ENCODE measurements around the gene RAX2. TPM values are rescaled to one million over a fixed set of nuclear protein-coding genes. Genes with fewer than 3 reads are reported as not detected.

Gene RAX2
- polyA plus RNA-seq, 1 of the 3 experiments (the other 2 are of a cell fraction): not detected

GRCh38 chr19:3804429-3804828, 32.4 kb upstream of the RAX2 start:
- no peaks in the 10 kb centered on the region for H4K20me1 ChIP-seq (ENCODE audit: insufficient read depth)
- no peak overlapping the region for H3K27ac ChIP-seq (ENCODE audit: low read depth in 2 of 2, low read length in 1 of 2)
- no peaks in the 10 kb centered on the region for H3K9me2 ChIP-seq
- TF ChIP-seq IRF3 (IDR thresholded peaks at IDR 0.05; ENCODE audit: low read depth, low read length) (no peak), POLR2AphosphoS5 (IDR thresholded peaks at IDR 0.05; ENCODE audit: low read depth, low read length) (no peak), CTCF (IDR thresholded peaks at IDR 0.05) (no peak), MAX (IDR thresholded peaks at IDR 0.05; ENCODE audit: low read depth) (no peak), RFX5 (IDR thresholded peaks at IDR 0.05; ENCODE audit: low read length) (no peak), FOSL2 (IDR thresholded peaks at IDR 0.05; ENCODE audit: borderline replicate concordance, low read depth) (no peak), RXRA (IDR thresholded peaks at IDR 0.05; ENCODE audit: borderline replicate concordance, low read depth) (no peak), REST (IDR thresholded peaks at IDR 0.05; ENCODE audit: low read depth, low read length) (no peak), MEF2A (IDR thresholded peaks at IDR 0.05; ENCODE audit: borderline replicate concordance, low read depth) (no peak), MXI1 (IDR thresholded peaks at IDR 0.05; ENCODE audit: low read depth, low read length) (no peak), TAF1 (IDR thresholded peaks at IDR 0.05; ENCODE audit: borderline replicate concordance, low read depth, low read length) (no peak), FOXM1 (IDR thresholded peaks at IDR 0.05; ENCODE audit: low read depth) (no peak)
- H3K4me1 ChIP-seq (ENCODE audit: control insufficient read depth in 1 of 2, insufficient read depth in 2 of 2, low read depth in 1 of 2, low read length in 1 of 2): peaks cover 0 to 2% of the 10 kb centered on the region in 2 experiments; a peak in 1 of 4 replicates
- CTCF ChIA-PET: interaction anchor here (0.6 to 1.8 kb wide), 3 partner anchors 16 to 335 kb away, joined by 3 to 7 read pairs (median 5); no protein-coding TSS in a partner anchor
- no peak overlapping the region for H3K9ac ChIP-seq
- H3F3A ChIP-seq (replicated peaks; ENCODE audit: insufficient read depth): peaks cover 7% of the 10 kb centered on the region
- POLR2A ChIA-PET: no interaction called here
- peaks cover 23% of the 10 kb centered on the region; the same call in 1 of the 2 replicates for H3K27me3 ChIP-seq (ENCODE audit: insufficient read depth)
- H3K4me2 ChIP-seq: no peak overlapping the region
- no peaks in the 10 kb centered on the region for H3K79me2 ChIP-seq (ENCODE audit: insufficient read depth)
- H2AFZ ChIP-seq (ENCODE audit: low read depth): no peak overlapping the region
- DNase-seq: no peak
- H3K9me3 ChIP-seq: no peaks in the 10 kb centered on the region
- 55% methylated on average over 6 of the region's 13 CpGs for WGBS (ENCODE audit: low lambda C conversion rate)
- H3K4me3 ChIP-seq (ENCODE audit: low read depth in 2 of 2, low read length in 1 of 2): no peak overlapping the region
- no peaks in the 10 kb centered on the region for H3K36me3 ChIP-seq (replicated peaks in 1 of 2; ENCODE audit: control insufficient read depth in 1 of 2, insufficient read depth in 2 of 2, low read length in 1 of 2)
